Stomach (tissue), 19 donors: ENCODE data around the gene TMPRSS7. TPM values are rescaled to one million over a fixed set of nuclear protein-coding genes. Genes with fewer than 3 reads are reported as not detected.

Source experiments
- DNase-seq, 2 donors: peaks; one replicate each; pipeline versions ENCODE4 v3.0.0 to v3.0.0-alpha.2; 2013 to 2019
- H3K27ac ChIP-seq, 5 donors: fragments of 200-600 bp in 4 of 5; sonication (generic) in 4 of 5; one replicate each; pipeline ENCODE4 v1.5.1; 2013 to 2019; ENCODE audit warnings: mild to moderate bottlenecking in 1 of 5, moderate library complexity in 1 of 5
- H3K27me3 ChIP-seq, 3 donors: fragments of 200-600 bp; sonication (generic); one replicate each; pipeline ENCODE4 v1.5.1; 2017 to 2019; ENCODE audit warnings: mixed run types in 1 of 3
- H3K36me3 ChIP-seq, 4 donors: fragments of 200-600 bp; sonication (generic); 1 replicate in 3 of 4; 2 replicates in 1 of 4; pipeline ENCODE4 v1.5.1; 2016 to 2019
- H3K4me1 ChIP-seq, 4 donors: fragments of 200-600 bp; sonication (generic); one replicate each; pipeline ENCODE4 v1.5.1; 2016 to 2019
- H3K4me3 ChIP-seq, 4 donors: fragments of 200-600 bp; sonication (generic) in 3 of 4; one replicate each; pipeline ENCODE4 v1.5.1; 2016 to 2019; ENCODE audit warnings: mild to moderate bottlenecking in 1 of 4
- H3K9me3 ChIP-seq, 4 donors: fragments of 200-600 bp; sonication (generic); one replicate each; pipeline ENCODE4 v1.5.1; 2016 to 2019
- EP300 ChIP-seq: sonication (generic); formaldehyde crosslinking; IDR thresholded peaks from one replicate; pipeline ENCODE4 v1.6.1; 2017; ENCODE audit warnings: antibody characterized with exemption
- POLR2A ChIP-seq, 4 donors: fragments of 450-650 bp; IDR thresholded peaks; one replicate each; pipeline ENCODE4 v1.6.1; 2016; ENCODE audit warnings: antibody characterized with exemption in 4 of 4, control low read depth in 2 of 4, mild to moderate bottlenecking in 1 of 4, moderate library complexity in 1 of 4
- POLR2AphosphoS5 ChIP-seq, 3 donors: sonication (generic); formaldehyde crosslinking; IDR thresholded peaks; one replicate each; pipeline ENCODE4 v1.6.1; 2016; ENCODE audit warnings: antibody characterized with exemption in 3 of 3
- WGBS, 5 donors: extraction: QIAGEN DNeasy Blood & Tissue Kit in 3 of 5; methylation state at CpG; one replicate each; pipeline versions ENCODE4 v1.1.5 to v1.1.7; 2013 to 2018; 5-methylcytosine and 5-hydroxymethylcytosine counted together
- intact Hi-C: fragments of 100-400 bp; cut with DNase I; formaldehyde crosslinking; loops from one replicate; pipeline ENCODE4 v1.15.1; 2023; ENCODE audit warnings: low total_unique reads
- long read RNA-seq, 10 donors: transcript quantifications; one replicate each; lab custom pipeline, GENCODE V29; 2026
- polyA plus RNA-seq, 3 donors: library from polyadenylated mRNA; stranded (reverse); fragments of 200-250 nt; gene quantifications; one replicate each; pipeline ENCODE4 v1.2.3, GENCODE V29; 2013
- total RNA-seq, 5 donors: library from RNA; depleted of rRNA; stranded (reverse); fragments of >200 nt; gene quantifications; one replicate each; pipeline versions ENCODE4 v1.1.0 to v1.2.3, GENCODE V29; 2014 to 2016
- TF ChIP-seq, protein P1 (sequence below), 7 experiments: fragments of 450-650 bp in 4 of 7; fragments of 200-600 bp in 3 of 7; sonication (generic) in 3 of 7; IDR thresholded peaks; one replicate each; pipeline ENCODE4 v1.5.1; 2016 to 2019; ENCODE audit warnings: antibody characterized with exemption in 7 of 7, control low read depth in 2 of 7, mild to moderate bottlenecking in 1 of 7
- donor health status: healthy with polysubstance abuse.
- donor health status: Bipolar disorder and iron deficiency.
- donor health status: healthy.

The TMPRSS7 gene, protein sequence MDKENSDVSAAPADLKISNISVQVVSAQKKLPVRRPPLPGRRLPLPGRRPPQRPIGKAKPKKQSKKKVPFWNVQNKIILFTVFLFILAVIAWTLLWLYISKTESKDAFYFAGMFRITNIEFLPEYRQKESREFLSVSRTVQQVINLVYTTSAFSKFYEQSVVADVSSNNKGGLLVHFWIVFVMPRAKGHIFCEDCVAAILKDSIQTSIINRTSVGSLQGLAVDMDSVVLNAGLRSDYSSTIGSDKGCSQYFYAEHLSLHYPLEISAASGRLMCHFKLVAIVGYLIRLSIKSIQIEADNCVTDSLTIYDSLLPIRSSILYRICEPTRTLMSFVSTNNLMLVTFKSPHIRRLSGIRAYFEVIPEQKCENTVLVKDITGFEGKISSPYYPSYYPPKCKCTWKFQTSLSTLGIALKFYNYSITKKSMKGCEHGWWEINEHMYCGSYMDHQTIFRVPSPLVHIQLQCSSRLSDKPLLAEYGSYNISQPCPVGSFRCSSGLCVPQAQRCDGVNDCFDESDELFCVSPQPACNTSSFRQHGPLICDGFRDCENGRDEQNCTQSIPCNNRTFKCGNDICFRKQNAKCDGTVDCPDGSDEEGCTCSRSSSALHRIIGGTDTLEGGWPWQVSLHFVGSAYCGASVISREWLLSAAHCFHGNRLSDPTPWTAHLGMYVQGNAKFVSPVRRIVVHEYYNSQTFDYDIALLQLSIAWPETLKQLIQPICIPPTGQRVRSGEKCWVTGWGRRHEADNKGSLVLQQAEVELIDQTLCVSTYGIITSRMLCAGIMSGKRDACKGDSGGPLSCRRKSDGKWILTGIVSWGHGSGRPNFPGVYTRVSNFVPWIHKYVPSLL
- total RNA-seq (under 1 TPM in 1 of 5 donors, not detected in 4; 0.45 TPM), polyA plus RNA-seq (under 1 TPM in 2 of 3 donors, not detected in 1; 0.08 to 0.12 TPM)
- long read RNA-seq, donor 1, result 0 reads
- long read RNA-seq, donor 2, result 0 reads
- long read RNA-seq, donor 3, result 0 reads
- long read RNA-seq, donor 4, result 0 reads
- long read RNA-seq, donor 5, result 0 reads
- long read RNA-seq, donor 6, result 0 reads
- long read RNA-seq, donor 7, result 0 reads
- long read RNA-seq, donor 8, result 0 reads
- long read RNA-seq, donor 9, result 0 reads
- long read RNA-seq, donor 10, result 0 reads

DNA sequence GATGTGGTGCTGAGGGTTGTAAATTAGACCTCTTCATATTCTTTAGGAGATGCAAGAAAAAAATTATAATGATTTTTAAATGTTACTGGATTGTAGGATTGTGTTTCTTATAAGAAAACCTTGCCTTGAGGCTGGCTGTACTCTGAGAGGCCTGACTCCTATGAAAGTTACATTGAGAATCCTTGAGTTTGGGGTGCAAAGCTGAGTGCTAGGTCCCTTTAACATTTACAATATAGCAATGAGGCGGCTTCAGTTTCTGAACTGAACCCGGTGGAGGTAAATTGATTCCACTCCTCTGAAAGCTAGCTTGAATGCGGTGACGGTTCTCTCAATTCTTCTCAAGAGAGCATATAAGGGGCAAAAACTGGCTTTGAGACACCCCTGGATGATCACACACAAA lies at the start of gene TMPRSS7:
TSS of gene TMPRSS7 (plus strand) at position 301 of the 400 bp plus-strand sequence. CDS start 110 bp downstream, outside the sequence.
- intact Hi-C loops, result no loop called here
- H3K27me3 ChIP-seq, result no peaks in the 10 kb centered on the region
- H3K9me3 ChIP-seq, result no peaks in the 10 kb centered on the region
- 94 to 97% (median 94%) methylated on average over 4 of the region's 4 CpGs for WGBS, 5 donors
- no peak within 1 kb of the TSS for H3K27ac ChIP-seq
- TF ChIP-seq POLR2A (IDR thresholded peaks at IDR 0.05) (no peak), POLR2AphosphoS5 (IDR thresholded peaks at IDR 0.05) (no peak), EP300 (no peak)
- TF ChIP-seq, protein P1, sequence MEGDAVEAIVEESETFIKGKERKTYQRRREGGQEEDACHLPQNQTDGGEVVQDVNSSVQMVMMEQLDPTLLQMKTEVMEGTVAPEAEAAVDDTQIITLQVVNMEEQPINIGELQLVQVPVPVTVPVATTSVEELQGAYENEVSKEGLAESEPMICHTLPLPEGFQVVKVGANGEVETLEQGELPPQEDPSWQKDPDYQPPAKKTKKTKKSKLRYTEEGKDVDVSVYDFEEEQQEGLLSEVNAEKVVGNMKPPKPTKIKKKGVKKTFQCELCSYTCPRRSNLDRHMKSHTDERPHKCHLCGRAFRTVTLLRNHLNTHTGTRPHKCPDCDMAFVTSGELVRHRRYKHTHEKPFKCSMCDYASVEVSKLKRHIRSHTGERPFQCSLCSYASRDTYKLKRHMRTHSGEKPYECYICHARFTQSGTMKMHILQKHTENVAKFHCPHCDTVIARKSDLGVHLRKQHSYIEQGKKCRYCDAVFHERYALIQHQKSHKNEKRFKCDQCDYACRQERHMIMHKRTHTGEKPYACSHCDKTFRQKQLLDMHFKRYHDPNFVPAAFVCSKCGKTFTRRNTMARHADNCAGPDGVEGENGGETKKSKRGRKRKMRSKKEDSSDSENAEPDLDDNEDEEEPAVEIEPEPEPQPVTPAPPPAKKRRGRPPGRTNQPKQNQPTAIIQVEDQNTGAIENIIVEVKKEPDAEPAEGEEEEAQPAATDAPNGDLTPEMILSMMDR (IDR thresholded peaks at IDR 0.05), result no peak
- DNase-seq, result no peak
- peaks cover 0 to 8% (median 0%) of the 10 kb centered on the region in 4 donors for H3K4me1 ChIP-seq
- no peaks in the 10 kb centered on the region for H3K36me3 ChIP-seq
- H3K4me3 ChIP-seq, result no peak within 1 kb of the TSS

DNA sequence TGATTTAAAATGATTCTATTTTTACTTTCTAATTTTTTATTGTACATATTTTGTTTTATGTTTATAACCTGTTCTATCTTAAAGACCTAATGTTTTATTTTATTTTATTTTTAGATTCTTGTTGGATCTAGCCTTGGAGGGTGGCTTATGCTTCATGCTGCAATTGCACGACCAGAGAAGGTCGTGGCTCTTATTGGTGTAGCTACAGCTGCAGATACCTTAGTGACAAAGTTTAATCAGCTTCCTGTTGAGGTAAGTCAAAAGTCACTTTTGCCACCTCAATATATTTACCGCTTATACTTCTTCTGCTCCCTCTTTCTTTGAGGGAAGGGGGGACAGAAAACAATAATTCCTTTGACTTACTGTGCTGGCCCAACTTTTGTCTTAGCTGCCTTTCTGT lies 47.7 kb upstream of the TMPRSS7 start:
- 76 to 85% (median 80%) methylated on average over 3 of the region's 3 CpGs for WGBS, 5 donors
- intact Hi-C loops, result no loop called here

DNA sequence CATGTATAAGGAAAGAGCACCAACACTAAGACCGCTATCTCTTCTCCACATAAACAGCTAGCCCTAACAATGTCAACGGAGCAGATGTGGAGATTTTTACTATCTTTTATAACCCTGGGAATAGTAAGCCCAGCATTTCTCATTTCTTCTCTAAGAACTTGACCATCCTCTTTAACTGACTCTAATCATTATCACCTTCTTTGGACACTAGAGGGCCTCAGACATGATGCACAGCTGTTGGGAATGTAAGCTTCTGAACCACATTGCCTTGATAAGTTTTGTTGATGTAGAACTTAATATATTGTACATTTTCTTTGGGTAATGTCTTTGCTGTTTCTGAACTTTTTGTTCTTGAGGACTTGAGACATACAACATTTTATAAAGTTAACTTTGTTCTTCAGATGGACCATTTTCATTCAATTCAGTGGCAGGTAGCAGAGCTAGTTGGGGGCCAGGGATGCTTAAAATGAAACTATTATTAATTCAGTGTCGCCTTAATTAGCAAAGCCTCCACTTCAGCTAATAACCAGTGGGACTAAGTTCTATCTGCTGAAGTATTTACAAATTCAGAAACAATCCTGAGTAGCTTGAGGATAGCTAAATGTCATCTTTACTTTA lies 45.4 kb upstream of the TMPRSS7 start:
- TF ChIP-seq, protein P1 (IDR thresholded peaks at IDR 0.05), result peak in 5 of 7 experiments; percentile 36 to 56 (median 49)
- TF ChIP-seq POLR2AphosphoS5 (IDR thresholded peaks at IDR 0.05) (peak in 1 of 3 donors; percentile 42), EP300 (no peak)
- DNase-seq, result peak in 1 of 2 donors; percentile 83
- Histone ChIP-seq H3K4me3 (no peak overlapping the region), H3K9me3 (no peaks in the 10 kb centered on the region), H3K4me1 (peaks cover 0 to 9% (median 0%) of the 10 kb centered on the region in 4 donors), H3K27me3 (no peaks in the 10 kb centered on the region), H3K27ac (no peak overlapping the region), H3K36me3 (peaks cover 6 to 58% (median 52%) of the 10 kb centered on the region in 4 donors)
- WGBS, 5 donors, result 47 to 62% (median 56%) methylated on average over 3 of the region's 3 CpGs
- intact Hi-C loops, result no loop called here

More for the DNA sequence above, 47.7 kb upstream of the TMPRSS7 start:
- Histone ChIP-seq H3K9me3 (no peaks in the 10 kb centered on the region), H3K4me3 (no peak overlapping the region), H3K27ac (no peak overlapping the region), H3K4me1 (peaks cover 4 to 25% (median 8%) of the 10 kb centered on the region in 4 donors), H3K27me3 (no peaks in the 10 kb centered on the region), H3K36me3 (peaks cover 5 to 40% (median 37%) of the 10 kb centered on the region in 4 donors)
- no peak for DNase-seq
- no peak for TF ChIP-seq EP300
- no peak for TF ChIP-seq POLR2A (IDR thresholded peaks at IDR 0.05)
- TF ChIP-seq, protein P1 (IDR thresholded peaks at IDR 0.05), result no peak
- no peak for TF ChIP-seq POLR2AphosphoS5 (IDR thresholded peaks at IDR 0.05)
